Stimulated activated CD8-positive, alpha-beta memory T cell treated with anti-CD3 and anti-CD28 coated beads, Interleukin-4, amount 100 ng/mL, for 4 hours (primary cell): ENCODE measurements around the gene HEATR5B.
"Not testable (repeated sequence)": the region's sequence is repeated elsewhere in the genome, so short reads cannot be mapped to it uniquely, and the experiment has no call there.

Experiments
- DNase-seq, 2 donors: peaks; one replicate each; pipeline ENCODE4 v3.0.0-alpha.2; 2020; ENCODE audit warnings: low read depth in 2 of 2, low spot score in 1 of 2

The HEATR5B gene

GRCh38 chr2:37068686-37069085 lies 15.5 kb downstream of the HEATR5B start:
- no peak for DNase-seq

GRCh38 chr2:37061776-37062175 lies 22.4 kb downstream of the HEATR5B start:
- DNase-seq, result no peak

DNA sequence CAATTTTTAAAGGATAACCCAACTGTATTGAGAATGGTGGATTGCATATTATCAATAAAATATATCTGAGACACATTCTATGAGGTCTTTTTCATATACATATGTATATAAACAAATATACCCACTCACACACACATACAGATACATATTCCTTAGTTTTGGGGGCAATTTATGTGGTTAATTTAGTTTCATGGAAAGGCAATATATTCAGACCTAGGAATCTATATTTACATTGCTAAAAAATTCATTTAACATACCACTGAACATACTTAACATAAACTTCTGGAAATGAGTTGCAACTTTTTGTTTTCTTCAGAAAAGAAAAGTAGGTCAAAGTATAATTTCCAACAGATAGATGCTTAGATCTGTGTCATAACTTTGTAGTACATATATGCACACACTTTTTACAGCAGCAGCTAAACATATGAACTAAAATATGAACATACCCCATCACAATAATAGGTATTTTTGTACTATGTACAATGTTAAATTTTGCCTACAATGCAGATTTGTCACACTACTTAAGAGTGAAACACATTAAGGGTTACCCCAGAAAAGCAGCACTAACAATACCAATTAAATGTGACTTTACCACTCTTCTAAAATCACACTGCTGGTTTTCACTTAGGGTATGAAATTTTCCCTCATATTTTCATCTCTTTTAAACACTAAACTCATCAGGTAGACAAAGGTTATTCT lies 23.0 kb downstream of the HEATR5B start:
- no peak for DNase-seq

- no peak for DNase-seq
Measured at GRCh38 chr2:37060446-37060845, 23.7 kb downstream of the HEATR5B start.

DNA sequence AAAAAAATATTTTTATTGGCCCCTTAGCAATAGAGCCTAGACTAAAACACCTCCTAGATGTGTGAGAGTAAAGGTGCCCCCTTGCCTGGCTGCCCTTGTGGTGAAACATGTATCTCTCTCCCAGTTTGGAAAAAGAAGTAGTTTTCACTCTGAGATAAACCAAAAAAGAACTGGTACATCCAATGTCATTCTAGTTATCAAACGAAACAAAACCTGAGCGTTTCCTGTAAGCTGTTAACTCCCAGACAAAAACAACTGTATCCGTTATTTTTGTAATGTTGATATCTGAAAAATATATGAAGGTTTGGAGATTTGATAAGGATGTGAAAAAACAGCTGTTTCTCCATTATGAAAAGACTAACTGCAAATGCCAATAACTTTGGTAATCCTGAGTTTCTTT lies 24.3 kb downstream of the HEATR5B start:
- no peak for DNase-seq

DNA sequence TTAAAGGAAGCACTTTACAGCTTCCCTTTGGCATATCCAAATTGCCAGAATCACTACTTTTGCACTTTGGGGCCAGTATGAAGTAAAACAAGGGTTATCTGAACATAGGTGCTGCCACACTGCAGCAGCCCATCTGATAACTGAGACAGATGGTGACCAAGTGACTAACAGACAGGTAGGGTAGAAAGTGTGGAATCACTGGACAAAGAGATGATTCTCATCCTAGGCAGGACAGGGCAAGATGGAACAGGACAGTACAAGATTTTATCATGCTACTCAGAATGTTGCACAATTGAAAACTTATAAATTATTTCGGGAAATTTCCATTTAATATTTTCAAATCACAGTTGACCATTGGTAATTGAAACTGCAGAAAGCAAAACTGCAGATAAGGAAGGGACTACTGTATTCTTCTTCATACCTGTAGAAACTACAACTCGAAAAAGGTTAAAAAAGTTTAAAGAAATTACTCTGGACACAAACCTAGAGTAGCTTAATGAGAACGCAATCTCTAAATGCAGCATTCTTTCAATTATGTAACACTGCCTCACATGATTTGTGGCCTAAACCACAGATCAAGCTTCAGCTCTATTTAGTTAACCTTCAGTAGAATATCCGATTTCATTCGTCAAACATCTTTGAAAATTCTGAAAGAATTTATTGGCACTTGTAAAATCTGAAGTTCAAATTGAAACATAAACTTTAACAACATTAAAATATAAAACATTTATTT lies 31.4 kb downstream of the HEATR5B start:
- no peak for DNase-seq

DNA sequence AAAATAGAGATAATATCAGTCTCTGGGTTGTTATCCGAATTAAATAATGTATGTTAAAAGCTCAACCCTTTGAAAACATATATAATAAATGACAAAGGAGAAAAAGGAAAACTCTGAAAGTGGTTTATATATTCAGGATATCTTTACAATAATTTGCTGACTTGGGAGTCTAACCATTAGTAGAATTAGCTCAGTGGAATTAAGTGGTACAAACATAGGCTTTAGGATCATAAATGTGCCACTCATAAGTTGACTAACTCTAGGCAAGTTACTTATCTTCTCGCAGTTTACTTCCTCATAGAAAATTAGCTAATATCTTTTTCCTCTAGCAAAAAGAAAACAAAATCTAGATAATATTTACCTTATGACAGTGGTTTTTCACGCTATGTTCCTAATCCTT lies 44.6 kb downstream of the HEATR5B start:
- DNase-seq, result no peak

DNA sequence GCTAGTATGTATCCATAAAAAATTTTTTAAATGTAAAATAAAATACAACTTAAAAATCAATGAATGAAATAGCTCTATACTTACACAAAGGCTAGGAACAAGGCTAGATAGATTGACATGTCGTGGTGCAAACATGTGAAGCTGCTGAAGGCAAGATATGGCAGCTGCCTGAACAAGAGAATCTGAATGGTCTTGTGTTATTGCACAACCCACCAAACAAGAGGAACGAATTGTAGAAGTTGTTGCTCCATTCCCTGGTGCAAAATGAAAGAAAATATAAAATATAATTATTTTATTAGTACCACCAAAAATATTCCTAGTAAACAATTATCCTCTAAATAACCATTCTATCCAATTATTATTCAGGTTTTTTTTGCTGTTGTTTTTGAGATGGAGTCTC lies 46.4 kb downstream of the HEATR5B start:
- no peak for DNase-seq

- no peak for DNase-seq
Measured at GRCh38 chr2:37029758-37030157, 54.4 kb downstream of the HEATR5B start.

DNA sequence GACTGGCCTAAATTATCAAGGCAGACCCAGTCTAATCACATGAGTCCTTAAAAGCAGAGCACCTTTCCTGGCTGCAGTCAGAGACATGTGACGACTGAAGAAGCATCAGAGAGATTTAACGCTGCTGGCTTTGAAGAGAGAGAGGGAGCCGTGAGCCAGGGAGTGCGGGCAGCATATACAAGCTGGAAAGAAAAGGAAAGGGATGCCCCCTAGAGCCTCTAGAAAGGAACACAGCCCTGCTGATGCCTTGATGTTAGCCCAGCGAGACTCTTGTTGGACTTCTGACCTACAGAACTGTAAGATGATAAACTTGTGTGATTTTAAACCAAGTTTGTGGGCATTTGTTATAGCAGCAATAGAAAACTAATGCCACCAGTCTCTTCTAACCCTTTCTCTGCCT lies 58.1 kb downstream of the HEATR5B start:
- DNase-seq, result no peak

- no peak for DNase-seq
Measured at GRCh38 chr2:37020887-37021796, 63.0 kb downstream of the HEATR5B start.

GRCh38 chr2:37020212-37020886 lies 63.8 kb downstream of the HEATR5B start:
- no peak for DNase-seq

GRCh38 chr2:37013315-37013641 lies 70.9 kb downstream of the HEATR5B start:
- no peak for DNase-seq

DNA sequence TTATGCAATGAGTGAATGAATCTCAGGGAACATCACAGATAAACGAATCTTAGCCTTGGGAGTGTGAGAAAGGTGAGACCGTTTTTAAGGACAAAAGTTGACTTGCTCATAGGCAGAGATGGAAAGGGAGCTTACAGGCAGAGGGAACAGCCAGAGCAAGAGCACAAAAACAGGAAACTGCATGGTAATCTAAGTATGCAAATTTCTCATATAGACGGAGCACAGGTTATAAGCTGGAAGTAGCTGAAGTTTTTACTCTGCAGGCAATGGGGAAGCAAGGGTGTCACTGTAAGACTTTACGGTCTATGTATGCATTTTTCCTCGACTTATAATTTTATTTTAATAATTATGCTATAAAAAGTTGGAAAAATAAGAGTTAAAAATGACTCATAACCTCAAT lies 73.0 kb downstream of the HEATR5B start:
- DNase-seq, result no peak

DNA sequence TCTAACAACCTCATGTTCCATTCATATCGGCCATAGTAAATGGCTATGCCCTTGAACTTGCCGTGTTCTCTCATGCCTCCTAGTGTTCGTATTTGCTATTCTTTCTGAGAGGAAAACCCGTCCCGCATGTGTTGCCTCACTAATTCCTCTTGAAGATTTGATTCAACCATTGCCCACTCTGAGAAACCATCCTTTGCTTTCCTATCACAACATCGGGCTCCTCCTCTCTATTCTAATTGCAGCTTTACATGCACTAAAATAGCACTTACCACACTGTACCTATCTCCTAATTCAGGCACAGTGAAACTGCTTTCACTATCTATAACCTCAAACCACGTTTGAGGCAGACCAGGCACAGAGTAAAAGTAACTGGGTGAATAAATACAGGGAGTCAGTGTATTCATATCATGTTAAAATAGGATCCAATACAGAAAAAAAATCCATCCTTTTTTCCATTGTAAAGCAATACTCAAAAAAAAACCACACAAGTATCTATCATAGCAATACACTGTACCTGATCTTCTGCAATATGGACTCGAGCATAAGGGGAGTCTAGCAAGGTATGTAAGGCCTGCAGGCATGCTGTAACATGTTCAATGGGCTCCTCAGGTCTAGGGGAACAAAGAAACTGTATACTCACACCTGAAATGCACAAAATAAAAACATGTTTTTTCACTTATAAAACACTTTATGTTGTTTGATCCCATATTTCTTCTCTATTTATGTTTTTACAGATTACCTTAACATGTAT lies 78.9 kb downstream of the HEATR5B start:
- no peak for DNase-seq

DNA sequence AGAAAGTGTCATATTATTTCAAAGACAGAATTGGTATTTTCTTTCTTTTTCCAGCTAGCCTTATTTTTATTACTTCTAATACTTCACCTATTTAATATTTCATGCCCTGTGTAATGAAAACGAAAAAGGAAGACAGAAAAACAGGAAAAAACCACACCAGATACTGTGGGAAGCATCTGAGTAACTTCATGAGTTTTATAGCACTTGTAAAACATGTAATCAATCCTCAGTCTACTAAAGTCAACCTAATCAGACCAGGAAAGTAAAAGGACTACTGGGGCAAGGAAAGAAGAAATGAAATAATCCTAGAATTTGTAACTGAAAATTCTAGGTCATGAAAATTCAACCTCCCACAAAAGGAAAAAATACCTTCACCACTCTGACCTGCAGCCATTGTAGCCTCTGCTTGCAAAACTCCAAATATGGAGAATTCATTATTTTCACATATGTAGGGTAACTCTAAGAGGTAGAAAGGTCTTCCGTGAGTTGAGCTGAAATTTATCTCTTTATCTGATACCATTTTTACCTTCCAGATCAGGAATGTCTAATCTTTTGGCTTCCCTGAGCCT lies 83.1 kb downstream of the HEATR5B start:
- DNase-seq, result no peak

GRCh38 chr2:37000318-37000717 lies 83.9 kb downstream of the HEATR5B start:
- DNase-seq, result no peak

- DNase-seq, result not testable (repeated sequence)
Measured at GRCh38 chr2:36999416-36999815, 84.8 kb downstream of the HEATR5B start.

DNA sequence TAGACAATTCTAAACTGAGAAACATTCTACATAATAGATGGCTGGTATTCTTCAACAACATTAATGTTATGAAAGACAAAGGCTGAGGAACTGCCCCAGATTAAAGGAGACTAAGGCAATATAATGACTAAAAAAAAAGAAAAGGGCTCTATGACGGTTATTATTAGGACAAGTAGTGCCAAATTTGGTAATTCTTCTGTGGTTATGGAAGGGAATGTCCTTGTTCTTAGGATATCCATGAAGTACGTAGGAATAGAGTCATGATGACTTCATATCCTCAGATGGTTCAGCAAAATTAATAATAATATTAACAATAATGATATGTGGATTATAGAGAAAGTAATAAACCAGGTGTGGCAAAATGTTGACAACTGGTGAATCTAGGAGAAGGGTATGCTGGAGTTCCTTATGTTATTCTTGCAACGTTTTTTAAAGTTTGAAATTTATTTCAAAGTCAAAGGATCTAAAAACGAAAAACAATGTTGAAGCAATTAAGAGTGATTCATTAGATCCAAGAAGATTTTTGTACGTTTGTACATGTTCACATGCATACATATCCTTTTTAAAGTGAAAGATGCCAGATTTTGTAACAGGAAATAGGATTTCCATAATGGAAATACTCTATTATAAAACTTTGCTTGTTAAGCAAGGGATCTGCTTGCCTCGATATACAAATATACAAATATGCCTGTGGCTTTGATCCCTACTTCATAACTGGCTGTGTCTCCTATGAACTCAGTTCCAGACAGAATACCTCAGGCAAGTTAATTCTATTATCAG lies 90.1 kb downstream of the HEATR5B start:
- no peak for DNase-seq

- DNase-seq, result no peak
Measured at GRCh38 chr2:36988008-36988407, 96.2 kb downstream of the HEATR5B start.
